22Rv1 (cell line): ENCODE measurements around the gene TPH2.

Source experiments
- H3K27ac ChIP-seq: fragments of 450-650 bp; 2 replicates; pipeline ENCODE4 v1.5.1; 2017
- CTCF ChIP-seq: fragments of 450-650 bp; IDR thresholded peaks from 2 replicates; pipeline ENCODE4 v1.5.1; 2017; ENCODE audit warnings: mild to moderate bottlenecking
- ZFX ChIP-seq: fragments of 450-650 bp; IDR thresholded peaks from 2 replicates; pipeline ENCODE4 v1.6.1; 2017; ENCODE audit warnings: antibody characterized with exemption, borderline replicate concordance

Gene TPH2

GRCh38 chr12:72010356-72010755 lies 71.7 kb downstream of the TPH2 start:
- no peak overlapping the region for H3K27ac ChIP-seq
- TF ChIP-seq ZFX (no peak), CTCF (no peak)

GRCh38 chr12:72011374-72011773 lies 72.7 kb downstream of the TPH2 start:
- H3K27ac ChIP-seq: no peak overlapping the region
- TF ChIP-seq ZFX (no peak), CTCF (no peak)

GRCh38 chr12:72012874-72013273 lies 74.2 kb downstream of the TPH2 start:
- no peak overlapping the region for H3K27ac ChIP-seq
- TF ChIP-seq ZFX (no peak), CTCF (no peak)

- TF ChIP-seq CTCF: no peak
- no peak for TF ChIP-seq ZFX
- H3K27ac ChIP-seq: no peak overlapping the region
Observed at GRCh38 chr12:72015895-72016294, 77.2 kb downstream of the TPH2 start.

- no peak overlapping the region for H3K27ac ChIP-seq
- TF ChIP-seq ZFX: no peak
- TF ChIP-seq CTCF: peak; percentile 95
Observed at GRCh38 chr12:72017054-72017651, 78.5 kb downstream of the TPH2 start.

GRCh38 chr12:72018036-72018435 lies 79.4 kb downstream of the TPH2 start:
- no peak overlapping the region for H3K27ac ChIP-seq
- TF ChIP-seq CTCF (no peak), ZFX (no peak)

GRCh38 chr12:72024613-72025012 lies 86.0 kb downstream of the TPH2 start:
- TF ChIP-seq ZFX: no peak
- no peak overlapping the region for H3K27ac ChIP-seq

- TF ChIP-seq CTCF: no peak
- TF ChIP-seq ZFX: no peak
- no peak overlapping the region for H3K27ac ChIP-seq
Observed at GRCh38 chr12:72025524-72025923, 86.9 kb downstream of the TPH2 start.
